HFF-Myc (cell line): ENCODE data around the gene RNF8.

Experiments
- DNase-seq: peaks from one replicate; pipeline ENCODE4 v3.0.0-alpha.2; 2011; ENCODE audit warnings: low read depth; ENCODE audit errors: extremely low read depth
- H3K4me3 ChIP-seq: replicated peaks from 2 replicates; pipeline ENCODE4 v1.5.1; 2011; ENCODE audit warnings: low read depth, mild to moderate bottlenecking, control low read depth, low read length
- CTCF ChIP-seq: IDR thresholded peaks from 2 replicates; pipeline ENCODE4 v1.5.1; 2012; ENCODE audit warnings: mild to moderate bottlenecking, low read depth, low read length, control low read depth; ENCODE audit errors: missing control alignments

RNF8 gene

DNA sequence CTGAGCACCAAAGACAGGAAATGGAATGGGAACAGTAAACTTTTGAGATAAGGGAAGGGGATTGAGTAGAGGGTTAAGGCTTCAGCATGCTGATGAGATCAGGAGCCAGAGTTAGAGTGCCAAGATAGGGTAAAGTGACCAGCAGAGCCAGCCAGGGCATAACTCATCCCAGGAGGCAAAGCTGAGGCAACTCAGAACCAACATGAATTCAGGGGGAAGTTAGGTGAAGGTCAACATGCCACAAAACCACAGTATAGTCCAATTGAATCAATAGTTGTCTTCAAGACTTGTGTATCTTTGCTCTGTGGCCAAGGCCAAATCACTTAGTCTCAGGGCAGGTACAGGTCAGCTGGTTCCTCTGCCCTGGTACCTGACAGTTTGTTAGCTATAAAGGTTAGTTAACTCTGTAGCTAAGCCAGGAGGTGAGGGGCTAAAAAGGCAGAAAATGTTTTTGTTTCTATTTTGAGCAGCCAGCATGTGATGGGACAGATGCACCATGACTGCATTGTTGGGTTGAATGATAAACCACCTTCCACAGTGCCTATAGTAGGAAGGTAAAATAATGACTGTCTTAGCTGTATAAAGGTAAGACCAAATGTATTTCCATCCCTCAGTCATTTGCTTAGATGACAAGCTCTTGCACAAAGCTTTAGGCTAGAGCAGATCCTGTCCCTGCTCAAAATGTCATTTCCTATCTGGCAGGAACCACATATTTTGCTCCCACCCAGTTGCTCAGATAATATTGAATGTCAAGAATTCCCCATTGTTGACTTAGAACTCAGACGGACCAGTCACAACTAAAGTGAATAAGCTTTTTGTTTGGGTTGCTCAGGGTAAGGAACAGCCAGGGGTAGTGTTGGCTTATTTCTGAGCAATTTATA, 15.8 kb downstream of the RNF8 start:
- no peak for TF ChIP-seq CTCF
- DNase-seq = no peak
- H3K4me3 ChIP-seq = no peak overlapping the region

DNA sequence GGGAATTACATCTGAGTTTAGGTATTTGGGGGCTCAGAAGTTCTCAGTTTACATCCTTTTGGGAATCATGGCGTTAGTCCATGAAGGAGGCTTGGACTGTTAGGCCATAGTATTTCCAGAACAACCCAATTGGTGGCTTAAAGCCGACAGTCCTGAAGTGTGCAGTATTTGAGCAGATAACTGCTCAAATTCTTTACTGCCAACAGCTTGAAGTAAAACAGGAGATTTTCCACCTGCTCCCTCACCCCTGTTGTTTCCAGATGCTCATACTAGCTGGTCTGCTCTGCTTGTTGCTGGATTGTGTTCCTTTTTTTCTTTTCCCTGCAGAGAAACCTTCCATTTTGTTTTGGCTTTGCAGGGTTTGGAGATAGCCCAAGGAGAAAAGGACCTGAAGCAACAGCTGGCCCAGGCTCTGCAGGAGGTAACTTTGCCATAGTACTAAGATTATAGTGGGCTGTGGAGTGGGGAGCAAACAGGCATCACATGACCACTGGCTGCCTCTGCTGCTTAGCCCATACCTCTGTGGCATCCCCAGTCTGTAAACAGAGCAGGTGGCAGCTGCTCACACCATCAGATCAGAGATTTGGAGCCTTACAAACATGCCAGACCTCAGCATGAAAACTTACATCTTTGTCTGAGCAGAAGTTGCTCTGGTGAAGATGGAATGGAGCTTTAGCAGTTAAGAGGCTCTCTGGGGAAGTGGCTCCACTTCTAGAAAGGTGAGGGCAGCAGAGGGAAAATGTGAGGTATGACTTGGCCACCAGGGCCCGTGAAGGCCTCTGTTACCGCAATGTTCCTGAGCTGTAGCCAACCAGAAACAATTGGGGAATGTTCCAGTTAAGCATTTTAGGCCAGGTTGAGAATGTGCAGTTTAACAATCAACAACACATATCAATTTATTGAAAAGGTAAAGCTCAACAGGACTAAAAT, 17.6 kb downstream of the RNF8 start:
- no peak for TF ChIP-seq CTCF

DNA sequence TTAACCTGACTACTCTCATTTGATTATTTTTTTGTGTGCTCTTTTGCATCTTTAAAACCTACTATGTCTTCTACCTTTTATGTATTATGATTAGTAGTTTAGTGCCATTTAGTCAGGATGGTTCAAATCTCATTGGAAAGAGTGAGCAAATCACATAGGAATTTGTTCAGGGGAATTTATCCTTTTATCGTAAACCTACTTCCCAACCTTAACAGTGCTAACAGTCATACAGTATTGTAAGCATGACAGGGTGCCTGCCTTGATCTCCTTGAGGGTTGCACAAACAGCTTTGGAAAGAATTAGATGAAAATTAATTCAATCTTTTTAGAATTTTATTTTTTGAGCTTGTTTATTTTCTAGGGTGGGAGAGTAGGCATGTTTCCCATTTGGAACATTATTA, 18.3 kb downstream of the RNF8 start:
- DNase-seq = no peak
- no peak overlapping the region for H3K4me3 ChIP-seq
- no peak for TF ChIP-seq CTCF

More for the DNA sequence above, 17.6 kb downstream of the RNF8 start:
- no peak for DNase-seq
- no peak overlapping the region for H3K4me3 ChIP-seq

DNA sequence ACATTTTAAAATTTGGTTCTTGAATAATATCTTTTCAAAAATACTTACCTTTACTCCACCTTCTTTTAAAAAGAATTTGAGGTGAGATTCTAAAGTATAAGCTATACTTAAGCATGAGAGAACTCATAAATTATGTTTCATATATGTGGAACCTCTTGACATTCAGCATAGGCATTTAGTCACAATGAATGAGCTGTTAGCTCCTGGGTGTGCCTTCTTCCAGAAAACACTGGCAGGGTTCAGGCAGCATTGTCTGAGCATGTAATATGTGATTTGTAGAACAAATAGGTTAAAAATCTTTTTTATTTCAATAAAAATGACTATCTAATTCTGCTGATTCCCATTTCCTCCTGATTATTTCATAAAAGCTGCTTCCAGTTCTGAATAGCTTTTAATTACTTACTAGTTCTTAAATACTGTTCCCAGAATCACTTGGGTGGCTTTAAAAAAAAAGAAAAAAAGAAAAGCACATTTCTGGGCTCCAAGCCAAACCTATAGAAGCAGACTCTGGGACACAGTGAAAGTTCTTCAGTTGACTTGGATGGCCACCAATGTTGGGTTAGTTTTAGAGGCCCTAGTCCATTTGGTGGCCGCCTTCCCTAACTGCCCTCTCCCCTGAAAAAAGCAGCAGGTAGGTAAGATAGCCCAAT, 20.2 kb downstream of the RNF8 start:
- DNase-seq = no peak
- no peak for TF ChIP-seq CTCF
- no peak overlapping the region for H3K4me3 ChIP-seq

DNA sequence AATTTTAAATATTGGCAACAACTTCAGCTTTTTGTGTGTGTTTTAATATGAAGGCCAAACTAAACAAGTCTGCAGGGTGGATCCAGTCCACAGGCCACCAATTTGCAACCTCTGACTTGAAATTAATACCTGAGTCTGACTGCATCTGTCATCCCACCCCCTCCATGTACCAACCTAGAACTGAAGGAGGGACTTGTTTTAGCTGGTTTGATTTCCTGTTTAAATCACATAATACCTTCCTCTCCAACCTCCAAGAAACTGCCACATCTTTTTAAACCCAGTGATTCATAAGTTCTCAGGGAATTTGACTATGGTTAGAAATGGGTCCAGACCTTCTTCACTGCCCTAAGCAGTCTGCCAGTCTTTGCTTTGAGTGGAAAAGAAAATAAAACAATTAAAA, 21.6 kb downstream of the RNF8 start:
- no peak overlapping the region for H3K4me3 ChIP-seq
- no peak for TF ChIP-seq CTCF
- DNase-seq = no peak

GRCh38 chr6:37376078-37376743, 22.4 kb downstream of the RNF8 start:
- no peak overlapping the region for H3K4me3 ChIP-seq
- no peak for TF ChIP-seq CTCF
- no peak for DNase-seq
